GM12892 (cell line): ENCODE results near the gene TNRC6C.

Experiments used
- POLR2A ChIP-seq: IDR thresholded peaks from 2 replicates; pipeline ENCODE4 v1.6.1; 2011; ENCODE audit warnings: low read depth, low read length, control low read depth
- POLR2AphosphoS5 ChIP-seq: IDR thresholded peaks from 2 replicates; pipeline ENCODE4 v1.6.1; 2011; ENCODE audit warnings: low read depth, low read length, control low read depth

DNA sequence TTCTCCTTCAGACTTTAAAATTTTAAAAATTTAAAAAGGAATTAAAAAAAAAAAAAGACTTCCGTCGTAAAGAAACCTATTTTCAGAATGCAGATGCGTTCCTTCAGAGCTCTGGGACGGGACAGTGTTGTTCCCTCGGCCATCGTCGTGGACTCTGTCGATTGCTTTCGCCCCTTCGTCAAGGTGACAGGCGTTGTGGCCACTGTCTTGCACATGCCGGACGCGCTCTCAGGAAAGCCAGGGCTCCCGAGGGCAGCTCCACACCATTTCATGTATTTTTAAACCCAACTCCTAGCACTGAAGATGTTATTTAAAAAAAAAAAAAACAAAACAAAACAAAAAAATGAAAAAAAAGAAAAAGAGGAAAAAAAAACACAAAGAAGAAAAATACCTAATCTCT is 147.7 kb downstream of the TNRC6C start:
- no peak for TF ChIP-seq POLR2A
- TF ChIP-seq POLR2AphosphoS5: no peak
